ENCODE results near the gene MICALL2.
"Not testable (repeated sequence)": the region's sequence is repeated elsewhere in the genome, so short reads cannot be mapped to it uniquely, and the experiment has no call there.

MICALL2 gene

DNA sequence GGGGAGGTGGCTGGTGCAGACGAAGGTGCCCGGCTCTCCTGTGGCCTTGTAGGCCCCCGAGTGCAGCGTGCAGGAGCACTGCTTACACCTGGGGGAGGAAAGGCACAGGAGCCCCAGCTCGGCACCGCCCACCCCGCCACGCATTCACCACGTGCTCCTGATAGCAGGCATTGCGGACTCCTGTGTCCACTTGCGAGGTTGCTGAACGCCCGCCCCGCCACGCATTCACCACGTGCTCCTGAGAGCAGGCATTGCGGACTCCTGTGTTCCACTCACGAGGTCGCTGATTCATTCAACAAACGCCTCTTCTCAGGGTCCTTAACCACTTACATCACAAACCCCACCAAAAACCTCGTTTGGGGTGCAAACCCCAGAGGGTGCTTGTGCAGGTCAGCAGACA is 13.9 kb downstream of the MICALL2 start:
- H3K27ac ChIP-seq = peak overlapping the region; percentile 57; the same call in 1 of the 2 replicates
- no peak for DNase-seq (ENCODE audit: low read depth, low spot score)
- H3K4me3 ChIP-seq = no peak overlapping the region
- H3K36me3 ChIP-seq (ENCODE audit: insufficient read depth, low read length) = no peaks in the 10 kb centered on the region
- no peak overlapping the region for H3K9ac ChIP-seq (ENCODE audit: insufficient read length)
- H3K9me3 ChIP-seq (ENCODE audit: low read depth, low read length) = no peaks in the 10 kb centered on the region
- TF ChIP-seq FOXP2 (optimal IDR thresholded peaks at IDR 0.05; ENCODE audit: control extremely low read depth, extremely low read length, insufficient read depth) (no peak), POLR2AphosphoS5 (IDR thresholded peaks at IDR 0.05; ENCODE audit: borderline replicate concordance, low read depth, low read length) (no peak), EZH2 (IDR thresholded peaks at IDR 0.05) (no peak)

DNA sequence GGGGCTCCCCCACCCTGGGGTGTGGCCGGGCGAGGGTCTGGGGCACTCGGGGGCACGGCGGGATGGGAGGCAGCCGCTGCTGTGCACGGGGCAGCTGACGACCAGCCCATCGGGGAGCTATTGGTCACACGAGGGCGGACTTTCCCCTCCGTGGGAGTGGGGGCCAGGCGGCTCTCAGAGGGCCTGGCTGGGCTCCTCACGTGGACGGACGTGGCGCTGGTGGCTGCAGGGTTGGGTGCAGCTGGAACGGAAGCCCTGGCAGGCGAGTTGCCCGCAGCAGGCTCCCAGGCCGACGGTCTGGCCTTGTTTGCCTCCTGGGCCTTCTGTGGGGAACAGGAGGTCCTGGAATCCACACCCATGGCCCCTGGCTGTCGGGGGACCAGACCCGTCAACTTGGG is 14.3 kb downstream of the MICALL2 start:
- H3K9me3 ChIP-seq (ENCODE audit: low read depth, low read length) = no peaks in the 10 kb centered on the region
- H3K9ac ChIP-seq (ENCODE audit: insufficient read length) = no peak overlapping the region
- no peak overlapping the region for H3K27ac ChIP-seq
- H3K36me3 ChIP-seq (ENCODE audit: insufficient read depth, low read length) = no peaks in the 10 kb centered on the region
- TF ChIP-seq POLR2AphosphoS5 (IDR thresholded peaks at IDR 0.05; ENCODE audit: borderline replicate concordance, low read depth, low read length) (no peak), EZH2 (IDR thresholded peaks at IDR 0.05) (no peak)
- no peak for DNase-seq (ENCODE audit: low read depth, low spot score)
- no peak overlapping the region for H3K4me3 ChIP-seq

DNA sequence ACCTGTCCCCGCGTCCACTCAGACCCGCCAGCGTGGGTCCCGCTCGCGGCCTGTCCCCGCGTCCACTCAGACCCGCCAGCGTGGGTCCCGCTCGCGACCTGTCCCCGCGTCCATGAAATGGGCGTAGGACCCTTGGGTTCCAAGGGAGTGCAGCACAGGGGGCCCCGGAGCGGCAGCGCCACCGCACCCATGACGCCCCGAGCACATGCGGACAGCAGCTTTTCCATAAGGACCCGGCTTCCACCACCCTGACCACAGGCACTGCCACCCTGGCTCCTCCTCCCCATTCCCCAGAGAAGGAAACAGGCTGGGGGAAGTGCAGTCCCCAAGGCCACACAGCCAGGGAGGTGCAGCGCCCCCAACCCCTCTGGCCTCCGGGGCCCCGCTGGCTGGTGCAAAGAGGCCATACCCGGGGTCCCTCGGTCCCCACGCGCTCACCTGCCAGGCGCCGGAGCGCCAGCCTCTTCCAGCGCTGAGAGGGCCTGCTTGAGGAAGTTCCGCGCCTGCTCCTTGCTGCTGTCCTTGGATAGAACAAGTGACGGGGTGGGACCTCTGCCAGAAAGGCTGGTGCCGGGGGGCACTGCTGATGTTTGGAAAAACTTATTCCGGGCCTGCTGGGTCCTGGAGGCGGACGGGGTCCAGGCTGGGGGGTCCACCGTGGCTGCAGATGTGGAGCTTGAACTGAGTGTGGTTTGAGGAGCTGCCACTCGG is 14.9 kb downstream of the MICALL2 start:
- Histone ChIP-seq H3K9ac (ENCODE audit: insufficient read length) (no peak overlapping the region), H3K36me3 (ENCODE audit: insufficient read depth, low read length) (no peaks in the 10 kb centered on the region), H3K9me3 (ENCODE audit: low read depth, low read length) (no peaks in the 10 kb centered on the region), H3K27ac (no peak overlapping the region), H3K4me3 (no peak overlapping the region)
- TF ChIP-seq EZH2 (IDR thresholded peaks at IDR 0.05) (no peak), POLR2AphosphoS5 (IDR thresholded peaks at IDR 0.05; ENCODE audit: borderline replicate concordance, low read depth, low read length) (no peak), FOXP2 (optimal IDR thresholded peaks at IDR 0.05; ENCODE audit: control extremely low read depth, extremely low read length, insufficient read depth) (no peak)
- DNase-seq (ENCODE audit: low read depth, low spot score) = no peak

- H3K9ac ChIP-seq (ENCODE audit: insufficient read length); DNase-seq (ENCODE audit: low read depth, low spot score); H3K9me3 ChIP-seq (ENCODE audit: low read depth, low read length); H3K27ac ChIP-seq; H3K36me3 ChIP-seq (ENCODE audit: insufficient read depth, low read length); H3K4me3 ChIP-seq: not testable (repeated sequence)
Measured at GRCh38 chr7:1443587-1444200, 15.6 kb downstream of the MICALL2 start.

GRCh38 chr7:1442355-1443124 is 16.7 kb downstream of the MICALL2 start:
- DNase-seq (ENCODE audit: low read depth, low spot score) = no peak
- Histone ChIP-seq H3K9ac (ENCODE audit: insufficient read length) (no peak overlapping the region), H3K27ac (no peak overlapping the region), H3K4me3 (no peak overlapping the region), H3K36me3 (ENCODE audit: insufficient read depth, low read length) (no peaks in the 10 kb centered on the region), H3K9me3 (ENCODE audit: low read depth, low read length) (no peaks in the 10 kb centered on the region)
- TF ChIP-seq POLR2AphosphoS5 (IDR thresholded peaks at IDR 0.05; ENCODE audit: borderline replicate concordance, low read depth, low read length) (no peak), FOXP2 (optimal IDR thresholded peaks at IDR 0.05; ENCODE audit: control extremely low read depth, extremely low read length, insufficient read depth) (no peak), EZH2 (IDR thresholded peaks at IDR 0.05) (no peak)

DNA sequence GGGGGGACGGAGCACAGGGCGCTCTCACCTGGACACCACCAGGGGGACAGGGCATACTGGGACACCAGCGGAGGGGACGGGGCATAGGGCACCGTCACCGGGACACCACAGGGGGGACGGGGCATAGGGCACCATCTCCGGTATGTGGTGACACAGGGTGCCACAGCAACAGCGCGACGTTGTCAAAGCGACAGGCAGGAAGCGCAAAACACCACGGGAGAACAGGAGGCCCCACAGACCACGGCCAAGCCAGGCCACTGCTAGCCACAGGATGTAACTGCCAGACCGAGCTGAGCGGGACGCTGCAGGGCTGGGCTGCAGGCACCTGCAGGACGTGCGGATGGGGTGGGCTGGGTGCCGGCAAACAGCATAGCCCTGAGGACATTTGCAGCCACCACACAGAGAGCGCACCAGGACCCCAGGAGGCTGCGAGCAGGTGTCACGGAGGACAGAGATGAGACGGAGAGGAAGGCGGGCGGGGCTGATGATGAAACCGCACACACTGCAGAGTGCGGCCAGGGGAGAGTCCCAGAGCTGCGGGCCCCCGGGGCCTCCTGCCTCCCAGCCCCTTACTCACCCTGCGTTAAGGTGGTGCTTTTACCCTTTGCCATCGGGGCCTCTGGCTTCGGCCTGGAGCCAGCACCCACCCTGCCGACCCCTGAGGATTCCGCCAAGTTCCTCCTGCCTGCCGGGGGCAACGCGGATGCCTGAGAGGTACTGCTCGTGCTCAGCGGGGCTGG is 17.5 kb downstream of the MICALL2 start:
- Histone ChIP-seq H3K9me3 (ENCODE audit: low read depth, low read length) (no peaks in the 10 kb centered on the region), H3K4me3 (no peak overlapping the region), H3K27ac (no peak overlapping the region), H3K9ac (ENCODE audit: insufficient read length) (no peak overlapping the region), H3K36me3 (ENCODE audit: insufficient read depth, low read length) (no peaks in the 10 kb centered on the region)
- no peak for DNase-seq (ENCODE audit: low read depth, low spot score)
- TF ChIP-seq EZH2 (IDR thresholded peaks at IDR 0.05) = no peak
- no peak for TF ChIP-seq FOXP2 (optimal IDR thresholded peaks at IDR 0.05; ENCODE audit: control extremely low read depth, extremely low read length, insufficient read depth)
- TF ChIP-seq POLR2AphosphoS5 (IDR thresholded peaks at IDR 0.05; ENCODE audit: borderline replicate concordance, low read depth, low read length) = no peak

DNA sequence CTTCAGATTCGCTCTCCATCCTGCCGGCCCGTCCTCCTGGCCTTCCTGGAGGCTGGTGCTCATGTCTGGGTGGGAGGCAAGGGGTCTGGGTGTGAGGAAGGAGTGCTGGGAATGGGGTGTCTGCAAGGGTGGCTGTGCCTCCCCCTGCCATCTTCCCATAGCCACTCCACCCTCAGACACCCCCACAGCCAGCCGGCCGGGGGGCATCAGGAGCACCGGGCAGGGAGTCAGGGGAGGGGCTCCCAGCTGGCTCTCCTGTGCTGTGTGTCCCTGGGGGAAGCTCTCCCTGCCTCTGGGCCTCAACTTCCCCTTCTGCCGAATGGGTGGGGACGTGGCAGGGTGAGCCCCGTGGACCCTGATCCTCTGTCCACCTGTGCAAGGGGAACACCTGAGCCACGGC is 18.6 kb downstream of the MICALL2 start:
- H3K27ac ChIP-seq = no peak overlapping the region
- no peaks in the 10 kb centered on the region for H3K36me3 ChIP-seq (ENCODE audit: insufficient read depth, low read length)
- DNase-seq (ENCODE audit: low read depth, low spot score) = no peak
- H3K4me3 ChIP-seq = no peak overlapping the region
- H3K9ac ChIP-seq (ENCODE audit: insufficient read length) = no peak overlapping the region
- TF ChIP-seq EZH2 (IDR thresholded peaks at IDR 0.05) (no peak), FOXP2 (optimal IDR thresholded peaks at IDR 0.05; ENCODE audit: control extremely low read depth, extremely low read length, insufficient read depth) (no peak), POLR2AphosphoS5 (IDR thresholded peaks at IDR 0.05; ENCODE audit: borderline replicate concordance, low read depth, low read length) (no peak)
- H3K9me3 ChIP-seq (ENCODE audit: low read depth, low read length) = no peaks in the 10 kb centered on the region

Data from SK-N-MC (cell line).